Dermis microvascular lymphatic vessel endothelial cell (primary cell): ENCODE data around the gene STRAP. TPM values are rescaled to one million over a fixed set of nuclear protein-coding genes. Genes with fewer than 3 reads are reported as not detected.
A peak's percentile ranks its signal among the peaks of the same experiment; 100 is the strongest.
"Not testable (repeated sequence)": the region's sequence is repeated elsewhere in the genome, so short reads cannot be mapped to it uniquely, and the experiment has no call there.

Source experiments
- DNase-seq, 2 donors: peaks; one replicate each; pipeline versions ENCODE4 v3.0.0 to v3.0.0-alpha.2; 2010; ENCODE audit warnings: low read depth in 2 of 2
- total RNA-seq: library from RNA; depleted of rRNA; stranded (reverse); fragments of >200 nt; gene quantifications from 2 replicates; pipeline ENCODE4 v1.2.1, GENCODE V29; 2014

STRAP gene
- total RNA-seq, 1 donor from 2014 or later, result 72.9 TPM

DNA sequence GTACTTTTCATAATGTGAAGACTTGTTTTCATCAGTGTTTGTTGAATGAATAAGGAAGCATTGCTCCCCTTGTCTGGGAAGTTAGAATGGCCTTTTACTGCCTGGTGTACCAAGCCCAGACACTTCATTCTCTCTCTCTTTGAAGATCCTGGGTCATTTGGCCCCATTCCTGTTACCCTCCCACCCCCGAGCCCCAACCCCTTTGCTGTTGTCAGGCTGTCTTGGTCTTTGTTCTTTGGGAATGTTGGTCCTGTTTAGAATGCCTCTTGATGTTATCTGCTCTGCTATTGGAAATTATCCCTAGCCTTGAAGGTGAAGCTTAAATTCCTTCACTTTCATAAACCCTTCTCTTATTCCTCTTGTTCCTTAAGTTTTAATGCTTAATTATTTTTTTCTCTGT is 42.8 kb downstream of the STRAP start:
- no peak for DNase-seq

DNA sequence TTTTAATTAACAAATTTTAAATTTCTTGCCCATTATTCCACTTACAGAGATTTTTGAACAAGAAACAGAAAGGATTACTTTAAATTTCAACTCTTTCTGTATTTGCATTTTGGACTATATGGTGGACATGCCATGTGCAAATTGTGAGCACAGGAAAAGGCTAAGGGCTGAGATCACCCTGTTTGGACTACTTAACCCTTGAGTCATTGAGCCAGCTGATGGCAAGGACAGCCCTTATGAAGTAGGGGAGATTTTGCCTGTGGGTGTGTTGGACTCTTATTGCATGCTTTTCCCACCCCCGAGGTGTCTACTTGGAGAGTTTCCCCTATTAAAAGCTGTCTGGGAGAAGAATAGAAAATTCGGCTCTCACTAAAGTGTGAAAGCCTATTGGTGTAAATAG is 46.2 kb downstream of the STRAP start:
- peak in 1 of 2 donors; percentile 65 for DNase-seq

DNA sequence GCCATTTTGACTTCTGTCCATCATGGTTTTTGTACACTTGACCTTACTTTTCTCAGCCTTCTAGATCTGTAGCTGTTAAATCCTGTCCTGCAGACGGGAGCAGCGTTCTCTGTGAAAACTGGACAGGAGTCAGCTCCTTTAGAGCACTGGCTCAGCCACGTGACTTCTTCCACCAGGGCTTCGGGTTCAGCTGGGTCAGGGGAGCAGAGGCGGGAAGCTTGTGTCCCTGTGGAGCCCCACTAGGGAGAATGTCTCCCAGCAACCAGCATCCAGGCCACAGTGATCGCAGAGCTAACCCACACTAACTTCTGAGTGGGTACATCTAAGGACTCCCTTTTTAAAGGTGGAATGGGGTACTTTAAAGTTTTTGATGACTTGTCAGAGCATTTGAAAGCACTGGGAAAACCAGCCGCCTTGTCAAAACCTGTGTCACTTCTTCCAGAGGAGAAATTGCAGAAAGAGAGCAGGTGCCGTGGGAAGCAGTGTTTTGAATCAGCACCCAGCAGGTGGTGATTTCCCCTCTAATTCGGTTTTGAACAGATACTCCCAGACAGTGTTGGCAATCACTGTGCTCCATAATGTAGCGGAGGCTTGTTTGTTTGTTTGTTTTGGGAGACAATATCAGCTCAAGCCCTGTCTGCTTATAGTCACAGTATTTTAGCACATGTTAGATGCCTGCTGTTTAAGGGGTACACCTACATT is 46.8 kb downstream of the STRAP start:
- no peak for DNase-seq

DNA sequence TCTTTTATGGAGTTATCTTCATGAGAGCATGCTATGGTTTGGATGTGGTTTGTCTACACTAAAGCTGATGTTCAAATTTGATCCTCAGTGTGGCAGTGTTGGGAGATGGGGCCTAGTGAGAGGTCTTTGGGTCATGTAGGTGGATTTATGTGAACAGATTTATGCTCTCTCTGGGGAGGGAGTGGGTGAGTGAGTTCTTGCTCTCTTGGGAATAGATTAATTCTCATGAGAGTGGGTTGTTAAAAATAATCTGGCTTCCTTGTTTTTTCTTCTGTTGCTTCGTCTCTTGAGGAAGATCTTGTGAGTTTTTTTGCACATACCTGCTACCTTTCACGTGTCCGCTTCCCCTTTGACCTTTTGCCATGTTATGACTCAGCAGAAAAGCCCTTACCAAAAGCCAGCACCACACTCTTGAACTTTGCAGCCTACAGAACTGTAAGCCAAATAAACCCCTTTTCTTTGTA is 49.4 kb downstream of the STRAP start:
- no peak for DNase-seq

DNA sequence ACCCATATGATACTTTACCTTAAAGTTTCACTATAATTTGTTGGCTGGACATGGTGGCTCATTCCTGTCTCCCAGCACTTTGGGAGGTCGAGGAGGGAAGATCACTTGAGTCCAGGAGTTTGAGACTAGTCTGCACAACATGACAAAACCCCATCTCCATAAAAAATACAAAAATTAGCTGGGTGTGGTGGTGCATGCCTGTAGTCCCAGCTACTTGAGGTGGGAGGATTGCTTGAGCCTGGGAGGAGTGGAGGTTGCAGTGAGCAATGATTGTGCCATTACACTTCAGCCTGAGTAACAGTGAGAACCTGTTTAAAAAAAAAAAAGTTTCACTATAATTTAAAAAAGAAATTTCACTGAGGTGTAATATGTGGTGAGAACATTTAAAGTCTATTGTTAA is 50.1 kb downstream of the STRAP start:
- DNase-seq, result no peak

DNA sequence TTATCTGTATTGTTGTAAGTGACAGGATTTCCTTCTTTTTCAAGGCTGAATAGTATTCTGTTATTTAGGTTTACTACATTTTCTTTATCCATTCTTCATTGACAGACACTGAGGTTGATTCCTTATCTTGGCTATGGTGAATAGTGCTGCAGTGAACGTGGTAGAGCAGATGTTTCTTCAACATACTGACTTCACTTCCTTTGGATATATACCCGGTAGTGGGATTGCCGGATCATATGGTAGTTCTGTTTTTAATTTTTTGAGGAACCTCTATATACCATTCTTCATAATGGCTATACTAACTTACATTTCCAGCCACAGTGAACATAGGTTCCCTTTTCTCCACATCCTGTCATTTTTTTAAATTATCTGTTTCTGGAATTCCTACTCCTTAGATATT is 50.8 kb downstream of the STRAP start:
- no peak for DNase-seq

DNA sequence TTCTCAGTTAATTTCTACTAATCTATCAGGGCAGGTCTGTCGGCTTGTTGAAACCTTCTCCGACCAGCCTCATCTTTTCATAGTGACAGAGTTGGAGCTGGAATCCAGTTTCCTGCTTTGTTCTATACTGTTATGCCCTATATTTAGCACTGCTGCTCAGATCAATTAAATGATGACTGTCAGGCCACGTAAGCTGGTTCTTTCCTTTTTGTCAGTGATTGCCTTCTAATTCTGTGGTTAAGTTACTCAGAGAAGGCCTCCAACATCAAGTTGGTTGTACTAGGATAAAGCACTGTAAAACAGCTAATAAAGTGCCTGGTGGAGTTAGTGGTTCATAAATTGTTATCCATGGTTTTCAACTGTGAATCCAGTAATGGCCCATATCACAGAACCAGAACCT is 51.6 kb downstream of the STRAP start:
- DNase-seq, result no peak

DNA sequence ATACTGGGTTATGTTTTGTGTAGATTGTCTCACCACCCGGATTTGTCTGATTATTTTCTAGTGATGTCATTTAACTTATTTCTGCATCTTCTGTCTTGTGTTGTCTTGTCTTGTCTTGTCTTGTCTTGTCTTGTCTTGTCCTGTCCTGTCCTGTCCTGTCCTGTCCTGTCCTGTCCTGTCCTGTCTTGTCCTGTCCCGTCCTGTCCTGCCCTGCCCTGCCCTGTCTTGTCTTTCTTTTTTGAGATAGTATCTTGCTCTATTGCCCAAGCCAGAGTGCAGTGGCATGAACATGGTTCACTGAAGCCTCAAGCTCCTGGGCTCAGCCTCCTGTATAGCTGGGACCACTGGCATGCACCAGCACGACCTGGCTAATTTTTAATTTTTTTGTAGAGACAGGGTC is 54.6 kb downstream of the STRAP start:
- no peak for DNase-seq

DNA sequence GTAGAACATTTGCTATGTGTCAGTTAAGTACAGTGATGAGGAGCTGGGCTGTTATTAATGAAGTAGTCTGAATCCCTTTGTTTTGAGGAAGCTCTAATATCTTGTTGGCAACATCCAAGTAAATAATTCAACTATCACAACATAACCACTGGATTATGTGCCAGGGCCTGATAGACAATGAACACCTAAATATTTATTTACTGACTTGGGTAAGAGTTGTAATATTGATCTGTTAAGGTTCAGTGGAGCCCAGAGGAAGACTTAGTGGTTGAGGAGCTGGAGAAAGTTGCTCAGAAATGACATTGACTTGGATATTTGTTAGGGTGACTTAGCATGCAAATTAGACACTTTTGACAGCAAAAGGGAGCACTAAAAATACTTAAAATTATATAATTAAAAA is 55.7 kb downstream of the STRAP start:
- no peak for DNase-seq

DNA sequence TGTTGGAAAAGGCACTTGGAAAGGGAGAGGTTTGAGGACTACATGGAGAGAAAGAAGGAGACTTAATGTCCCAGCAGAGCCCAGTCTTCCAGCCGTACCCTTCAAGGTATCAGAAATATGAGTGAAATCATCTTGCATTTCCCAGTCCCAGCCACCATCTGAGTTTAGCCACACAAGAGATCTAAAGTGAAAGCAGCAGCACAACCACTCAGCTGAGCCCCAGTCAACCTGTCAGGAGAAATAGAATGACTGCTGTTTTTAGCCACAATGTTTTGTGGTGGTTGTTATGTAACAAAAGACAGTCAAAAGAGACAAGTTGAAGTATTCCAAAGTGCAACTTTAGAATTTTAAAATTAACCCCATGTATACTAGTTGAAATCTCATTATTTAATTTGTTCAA is 56.9 kb downstream of the STRAP start:
- no peak for DNase-seq

DNA sequence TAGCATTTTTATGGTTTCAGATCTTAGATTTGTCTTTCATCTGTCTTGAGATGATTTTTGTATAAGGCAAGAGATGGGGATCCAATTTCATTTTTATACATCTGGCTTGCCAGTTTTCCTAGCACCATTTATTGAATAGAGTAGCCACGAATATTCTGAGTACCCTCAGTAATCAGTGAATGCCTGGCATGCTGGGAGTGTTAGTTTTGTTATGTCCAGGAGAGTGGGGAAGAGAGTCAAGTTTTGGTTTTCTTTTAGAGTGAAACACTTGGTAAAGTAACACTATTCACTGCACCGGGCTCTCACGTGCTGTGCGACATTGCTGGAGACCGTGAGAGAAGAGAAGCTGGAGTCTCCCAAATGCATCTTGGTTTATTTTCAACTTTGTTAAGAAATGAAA is 60.3 kb downstream of the STRAP start:
- no peak for DNase-seq

DNA sequence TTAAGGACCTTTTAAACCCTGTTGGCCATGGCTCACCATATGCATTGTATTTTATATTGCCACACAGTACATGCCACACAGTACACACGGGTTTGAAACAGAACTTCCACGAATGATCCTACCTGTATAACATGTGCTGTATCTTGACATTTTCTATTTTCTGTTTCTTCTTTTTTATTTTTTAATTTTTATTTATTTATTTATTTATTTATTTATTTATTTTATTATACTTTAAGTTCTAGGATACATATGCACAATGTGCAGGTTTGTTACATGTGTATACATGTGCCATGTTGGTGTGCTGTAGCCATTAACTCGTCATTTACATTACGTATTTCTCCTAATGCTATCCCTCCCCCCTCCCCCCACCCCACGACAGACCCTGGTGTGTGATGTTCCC is 61.3 kb downstream of the STRAP start:
- DNase-seq, result not testable (repeated sequence)

DNA sequence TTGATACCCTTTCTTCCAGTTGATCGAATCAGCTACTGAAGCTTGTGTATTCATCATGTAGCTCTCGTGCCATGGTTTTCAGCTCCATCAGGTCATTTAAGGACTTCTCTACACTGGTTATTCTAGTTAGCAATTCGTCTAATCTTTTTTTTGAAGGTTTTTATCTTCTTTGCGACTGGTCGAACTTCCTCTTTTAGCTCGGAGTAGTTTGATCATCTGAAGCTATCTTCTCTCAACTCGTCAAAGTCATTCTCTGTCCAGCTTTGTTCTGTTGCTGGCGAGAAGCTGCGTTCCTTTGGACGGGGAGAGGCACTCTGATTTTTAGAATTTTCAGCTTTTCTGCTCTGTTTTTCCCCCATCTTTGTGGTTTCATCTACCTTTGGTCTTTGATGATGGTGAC is 66.3 kb downstream of the STRAP start:
- DNase-seq, result not testable (repeated sequence)

Other genes starting within 250 kb of the STRAP start
- gene EPS8, start 93.0 kb upstream of the STRAP start, total RNA-seq, result 6.6 and 12.1 TPM in 2 replicates
- 35.3 and 49.7 TPM in 2 replicates for gene DERA, start 28.9 kb downstream of the STRAP start, total RNA-seq